SU-DHL-6 (cell line): ENCODE measurements around the gene C22orf42.

Experiments used
- H2AFZ ChIP-seq: fragments of 200-600 bp; sonication (generic); 2 replicates; pipeline ENCODE4 v1.6.1; 2014; ENCODE audit warnings: low read depth, mild to moderate bottlenecking, moderate library complexity, mixed read lengths, antibody characterized with exemption, low read length; ENCODE audit not compliant: severe bottlenecking
- H3F3A ChIP-seq: fragments of 200-600 bp; shearing (Covaris generic); 2 replicates; pipeline ENCODE4 v1.6.0; 2016; ENCODE audit warnings: antibody characterized with exemption, mild to moderate bottlenecking; ENCODE audit not compliant: insufficient read depth
- H3K27ac ChIP-seq: fragments of 200-600 bp; sonication (generic); 2 replicates; pipeline ENCODE4 v1.5.1; 2016; ENCODE audit warnings: low read depth, mild to moderate bottlenecking, low read length, moderate library complexity, mixed read lengths
- H3K27me3 ChIP-seq: fragments of 200-600 bp; sonication (generic), shearing (Covaris generic); 2 replicates; pipeline ENCODE4 v1.6.0; 2014; ENCODE audit warnings: mild to moderate bottlenecking, low read length
- H3K36me3 ChIP-seq: fragments of 200-600 bp; sonication (generic); 2 replicates; pipeline ENCODE4 v1.6.1; 2014; ENCODE audit warnings: mild to moderate bottlenecking, low read length, mixed read lengths
- H3K4me2 ChIP-seq: fragments of 300-600, 200-600 bp; shearing (Covaris generic), sonication (generic); 2 replicates; pipeline ENCODE4 v1.6.0; 2014; ENCODE audit warnings: low read length, low read depth, mild to moderate bottlenecking; ENCODE audit not compliant: poor library complexity, severe bottlenecking
- H3K4me3 ChIP-seq: fragments of 200-600 bp; sonication (generic); 2 replicates; pipeline ENCODE4 v1.5.1; 2014; ENCODE audit warnings: antibody characterized with exemption, low read length, mild to moderate bottlenecking, mixed read lengths; ENCODE audit not compliant: insufficient read depth, poor library complexity, severe bottlenecking
- H3K79me2 ChIP-seq: fragments of 200-600 bp; sonication (generic); 2 replicates; pipeline ENCODE4 v1.6.1; 2014; ENCODE audit warnings: mild to moderate bottlenecking, low read length, moderate library complexity; ENCODE audit not compliant: insufficient read depth
- H3K9ac ChIP-seq: fragments of 200-600 bp; sonication (generic); 2 replicates; pipeline ENCODE4 v1.7.0; 2014; ENCODE audit warnings: mild to moderate bottlenecking, low read length
- H3K9me2 ChIP-seq: fragments of 200-600 bp; sonication (generic); replicated peaks from 2 replicates; pipeline ENCODE4 v1.6.1; 2014; ENCODE audit warnings: low read length; ENCODE audit not compliant: insufficient read depth
- H3K9me3 ChIP-seq: fragments of 200-600 bp; sonication (generic); 2 replicates; pipeline ENCODE4 v1.6.1; 2014; ENCODE audit warnings: low read length, mixed read lengths; ENCODE audit not compliant: insufficient read depth
- H4K20me1 ChIP-seq: fragments of 200-600 bp; sonication (generic); 2 replicates; pipeline ENCODE4 v1.6.1; 2014; ENCODE audit warnings: low read depth, mild to moderate bottlenecking, antibody characterized with exemption, low read length, moderate library complexity, mixed read lengths
- EZH2phosphoT487 ChIP-seq: fragments of 200-600 bp; sonication (generic), shearing (Covaris generic); conservative IDR thresholded peaks from 2 replicates; pipeline ENCODE4 v1.6.1; 2018; ENCODE audit warnings: mild to moderate bottlenecking, antibody characterized with exemption, low read length, moderate library complexity, mixed read lengths
- TF ChIP-seq, protein P1 (sequence below): fragments of 200-600 bp; sonication (generic); IDR thresholded peaks from one replicate; pipeline ENCODE4 v1.5.1; 2017; ENCODE audit warnings: antibody characterized with exemption, mild to moderate bottlenecking, low read length, moderate library complexity; ENCODE audit not compliant: insufficient read depth, poor library complexity, severe bottlenecking

The C22orf42 gene

DNA sequence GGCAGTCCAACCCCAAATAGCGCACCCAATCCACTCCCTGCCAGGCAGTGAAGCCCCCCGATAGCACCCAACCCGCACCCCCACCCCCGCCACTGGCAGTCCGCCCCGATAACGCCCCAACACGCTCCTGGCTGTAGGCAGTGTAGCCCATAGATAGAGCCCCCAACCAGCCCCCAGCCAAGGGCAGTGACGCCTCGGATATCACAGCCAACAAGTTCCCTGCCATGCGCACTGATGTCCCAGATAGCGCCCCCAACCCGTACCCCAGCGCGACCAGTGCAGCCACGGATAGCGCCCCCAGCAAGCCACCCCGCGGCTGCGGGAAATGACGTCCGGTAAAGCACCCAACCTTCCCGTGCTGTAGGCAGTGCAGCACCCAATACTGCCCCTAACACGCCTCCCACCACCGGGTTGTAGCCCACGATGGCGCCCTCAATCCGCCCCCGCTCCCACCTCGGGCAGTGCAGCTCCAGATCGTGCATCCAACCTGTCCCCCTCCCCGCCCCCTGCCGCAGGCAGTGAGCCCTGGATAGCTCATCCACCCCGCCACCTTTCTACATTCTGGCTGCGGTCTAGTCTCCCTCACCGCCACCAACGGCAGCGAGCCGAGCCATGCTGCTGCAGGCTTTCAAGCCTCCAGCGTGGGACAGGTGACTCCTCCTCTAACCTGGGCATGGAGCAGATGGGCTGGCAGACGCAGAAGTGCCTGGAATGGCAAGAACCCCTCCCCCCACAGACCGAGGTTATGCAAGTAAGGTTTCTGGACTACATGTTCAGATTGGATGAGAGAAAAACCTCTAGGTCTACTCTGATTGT, 45.1 kb upstream of the C22orf42 start:
- Histone ChIP-seq H3K9me2 (no peaks in the 10 kb centered on the region), H3K79me2 (no peaks in the 10 kb centered on the region), H3K4me2 (no peak overlapping the region), H4K20me1 (no peaks in the 10 kb centered on the region), H3K27me3 (no peaks in the 10 kb centered on the region), H3K9ac (no peak overlapping the region), H3K27ac (no peak overlapping the region), H2AFZ (no peak overlapping the region), H3K36me3 (no peaks in the 10 kb centered on the region), H3F3A (no peaks in the 10 kb centered on the region), H3K4me3 (no peak overlapping the region), H3K9me3 (no peaks in the 10 kb centered on the region)
- no peak for TF ChIP-seq EZH2phosphoT487
- TF ChIP-seq, protein P1, sequence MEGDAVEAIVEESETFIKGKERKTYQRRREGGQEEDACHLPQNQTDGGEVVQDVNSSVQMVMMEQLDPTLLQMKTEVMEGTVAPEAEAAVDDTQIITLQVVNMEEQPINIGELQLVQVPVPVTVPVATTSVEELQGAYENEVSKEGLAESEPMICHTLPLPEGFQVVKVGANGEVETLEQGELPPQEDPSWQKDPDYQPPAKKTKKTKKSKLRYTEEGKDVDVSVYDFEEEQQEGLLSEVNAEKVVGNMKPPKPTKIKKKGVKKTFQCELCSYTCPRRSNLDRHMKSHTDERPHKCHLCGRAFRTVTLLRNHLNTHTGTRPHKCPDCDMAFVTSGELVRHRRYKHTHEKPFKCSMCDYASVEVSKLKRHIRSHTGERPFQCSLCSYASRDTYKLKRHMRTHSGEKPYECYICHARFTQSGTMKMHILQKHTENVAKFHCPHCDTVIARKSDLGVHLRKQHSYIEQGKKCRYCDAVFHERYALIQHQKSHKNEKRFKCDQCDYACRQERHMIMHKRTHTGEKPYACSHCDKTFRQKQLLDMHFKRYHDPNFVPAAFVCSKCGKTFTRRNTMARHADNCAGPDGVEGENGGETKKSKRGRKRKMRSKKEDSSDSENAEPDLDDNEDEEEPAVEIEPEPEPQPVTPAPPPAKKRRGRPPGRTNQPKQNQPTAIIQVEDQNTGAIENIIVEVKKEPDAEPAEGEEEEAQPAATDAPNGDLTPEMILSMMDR = no peak

DNA sequence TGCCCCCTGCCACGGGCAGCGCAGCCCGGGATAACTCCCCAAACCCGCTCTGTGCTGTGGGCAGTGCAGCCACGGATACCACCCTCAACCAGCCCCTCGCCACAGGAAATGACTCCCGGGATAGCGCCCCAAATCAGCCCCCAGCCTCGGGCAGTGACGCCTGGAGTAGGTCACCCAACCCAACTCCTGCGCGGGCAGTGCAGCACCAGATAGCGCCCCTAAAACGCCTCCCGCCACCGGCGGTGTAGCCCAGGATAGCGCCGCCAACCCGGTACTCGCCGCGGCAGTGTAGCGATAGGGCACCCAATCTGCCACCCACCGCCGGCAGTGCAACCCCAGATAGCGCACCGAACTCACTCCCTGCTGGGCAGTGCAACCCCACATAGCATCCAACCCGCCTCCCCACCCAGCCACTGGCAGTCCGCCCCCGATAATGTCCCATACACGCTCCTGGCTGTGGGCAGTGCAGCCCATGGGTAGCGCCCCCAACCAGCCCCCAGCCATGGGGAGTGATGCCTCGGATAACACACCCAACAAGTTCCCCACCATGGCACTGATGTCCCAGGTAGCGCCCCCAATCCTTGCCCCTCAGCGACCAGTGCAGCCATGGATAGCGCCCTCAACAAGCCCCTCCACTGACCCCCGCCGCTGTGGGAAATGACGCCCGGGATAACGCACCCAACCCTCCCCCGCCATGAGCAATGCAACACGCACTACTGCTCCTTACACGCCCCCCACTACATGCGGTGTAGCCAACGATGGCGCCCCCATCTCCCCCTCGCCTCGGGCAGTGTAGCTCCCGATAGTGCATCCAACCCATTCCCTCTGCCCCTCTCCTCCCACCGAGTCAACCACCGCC, 44.3 kb upstream of the C22orf42 start:
- H3K27me3 ChIP-seq = no peaks in the 10 kb centered on the region
- H3K9ac ChIP-seq = no peak overlapping the region
- no peak overlapping the region for H3K4me3 ChIP-seq
- no peaks in the 10 kb centered on the region for H4K20me1 ChIP-seq
- H3K4me2 ChIP-seq = no peak overlapping the region
- no peaks in the 10 kb centered on the region for H3K79me2 ChIP-seq
- no peaks in the 10 kb centered on the region for H3K9me3 ChIP-seq
- H3F3A ChIP-seq = no peaks in the 10 kb centered on the region
- TF ChIP-seq, protein P1 = no peak
- no peak for TF ChIP-seq EZH2phosphoT487
- H3K27ac ChIP-seq = no peak overlapping the region
- H3K36me3 ChIP-seq = no peaks in the 10 kb centered on the region
- no peak overlapping the region for H2AFZ ChIP-seq
- no peaks in the 10 kb centered on the region for H3K9me2 ChIP-seq

DNA sequence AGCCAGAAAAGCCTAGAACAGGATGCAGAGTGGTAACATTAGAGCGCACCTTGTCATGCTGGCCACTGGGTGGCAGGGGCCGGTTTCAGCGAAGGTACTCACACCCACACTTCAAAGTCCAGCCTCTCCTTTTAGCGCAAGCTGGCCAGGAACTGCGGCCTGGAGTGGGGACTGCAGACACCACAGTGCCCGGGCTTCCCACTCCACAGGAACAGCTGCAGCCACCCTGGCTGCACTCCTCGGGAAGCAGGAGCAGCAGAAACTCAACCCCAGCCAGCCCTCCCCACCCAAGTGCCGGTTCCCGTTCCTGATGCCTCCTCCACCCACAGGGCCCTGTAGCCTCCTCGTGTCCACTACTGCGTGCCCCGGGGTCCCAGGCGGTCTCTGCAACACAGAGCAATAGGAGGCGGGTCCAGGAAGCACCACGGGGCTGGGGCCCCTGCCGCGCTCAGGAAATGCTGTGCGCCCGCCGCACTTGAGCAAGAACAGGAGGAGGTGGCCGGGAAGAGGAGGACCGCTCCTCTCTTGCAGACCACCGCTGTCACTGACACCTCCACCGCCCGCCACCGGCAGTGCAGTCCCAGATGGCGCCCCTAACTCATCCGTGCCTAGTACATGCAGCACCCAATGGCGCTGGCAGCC, 43.6 kb upstream of the C22orf42 start:
- no peaks in the 10 kb centered on the region for H3K9me2 ChIP-seq
- no peaks in the 10 kb centered on the region for H3K36me3 ChIP-seq
- H3K9ac ChIP-seq = no peak overlapping the region
- H3K27ac ChIP-seq = no peak overlapping the region
- H2AFZ ChIP-seq = no peak overlapping the region
- H3K9me3 ChIP-seq = no peaks in the 10 kb centered on the region
- no peaks in the 10 kb centered on the region for H3K79me2 ChIP-seq
- no peak for TF ChIP-seq EZH2phosphoT487
- TF ChIP-seq, protein P1 = peak; percentile 35
- no peaks in the 10 kb centered on the region for H4K20me1 ChIP-seq
- H3K4me2 ChIP-seq = no peak overlapping the region
- H3F3A ChIP-seq = no peaks in the 10 kb centered on the region
- no peak overlapping the region for H3K4me3 ChIP-seq
- no peaks in the 10 kb centered on the region for H3K27me3 ChIP-seq
